ENCODE data around the gene UNC119B. TPM values are rescaled to one million over a fixed set of nuclear protein-coding genes. Genes with fewer than 3 reads are reported as not detected.
A peak's percentile ranks its signal among the peaks of the same experiment; 100 is the strongest.

Gene UNC119B
- total RNA-seq, 4 donors from 2014 or later, result 44.1 to 65.3 (median 61.6) TPM

- peaks cover 32 to 35% of the 10 kb centered on the region in 2 donors for H3K36me3 ChIP-seq
These were observed 16.4 kb upstream of the UNC119B start for GRCh38 chr12:120693848-120694247.

GRCh38 chr12:120696626-120697025 lies 13.6 kb upstream of the UNC119B start:
- intact Hi-C loops (cut with DNase I), result no loop called here
- Histone ChIP-seq H3K4me3 (replicated peaks in 1 of 3) (no peak overlapping the region), H3K9me3 (no peaks in the 10 kb centered on the region), H3K27me3 (no peaks in the 10 kb centered on the region), H3K27ac (peak overlapping the region; percentile 37 to 62 (median 60)), H3K36me3 (peaks cover 36 to 50% of the 10 kb centered on the region in 2 donors), H3K4me1 (peaks cover 9 to 39% of the 10 kb centered on the region in 2 donors)
- TF ChIP-seq POLR2A (IDR thresholded peaks at IDR 0.05) (no peak), CTCF (IDR thresholded peaks at IDR 0.05) (no peak)
- DNase-seq, result peak in 1 of 2 donors; percentile 82
- WGBS, 2 donors, result 55 to 79% methylated on average over 6 of the region's 6 CpGs

More at GRCh38 chr12:120693848-120694247, 16.4 kb upstream of the UNC119B start:
- intact Hi-C loops (cut with DNase I), result no loop called here
- Histone ChIP-seq H3K27ac (no peak overlapping the region), H3K4me1 (peaks cover 24 to 50% of the 10 kb centered on the region in 2 donors), H3K27me3 (no peaks in the 10 kb centered on the region), H3K9me3 (no peaks in the 10 kb centered on the region), H3K4me3 (replicated peaks in 1 of 3) (no peak overlapping the region)
- DNase-seq, result no peak
- 87 to 90% methylated on average over 4 of the region's 4 CpGs for WGBS, 2 donors
- TF ChIP-seq POLR2A (IDR thresholded peaks at IDR 0.05), result no peak
- TF ChIP-seq CTCF (IDR thresholded peaks at IDR 0.05), result no peak

GRCh38 chr12:120697344-120697743 lies 12.9 kb upstream of the UNC119B start:
- peaks cover 36 to 50% of the 10 kb centered on the region in 2 donors for H3K36me3 ChIP-seq
- H3K27ac ChIP-seq, result peak overlapping the region; percentile 26 to 62 (median 60)
- intact Hi-C loops (cut with DNase I), result no loop called here
- no peaks in the 10 kb centered on the region for H3K27me3 ChIP-seq
- H3K4me3 ChIP-seq (replicated peaks in 1 of 3), result no peak overlapping the region
- H3K9me3 ChIP-seq, result no peaks in the 10 kb centered on the region
- H3K4me1 ChIP-seq, result peaks cover 9 to 42% of the 10 kb centered on the region in 2 donors
- peak in 1 of 2 donors; percentile 30 for DNase-seq
- WGBS, 2 donors, result 83 to 84% methylated on average over 1 of the region's 1 CpG
- no peak for TF ChIP-seq POLR2A (IDR thresholded peaks at IDR 0.05)
- TF ChIP-seq CTCF (IDR thresholded peaks at IDR 0.05), result no peak

GRCh38 chr12:120698665-120699064 lies 11.6 kb upstream of the UNC119B start:
- no peaks in the 10 kb centered on the region for H3K9me3 ChIP-seq
- intact Hi-C loops (cut with DNase I), result no loop called here
- TF ChIP-seq POLR2A (IDR thresholded peaks at IDR 0.05) (no peak), CTCF (IDR thresholded peaks at IDR 0.05) (no peak)
- H3K27ac ChIP-seq, result peak overlapping the region in 2 of 3 donors; percentile 26 to 62
- no peak overlapping the region for H3K4me3 ChIP-seq (replicated peaks in 1 of 3)
- 81 to 87% methylated on average over 3 of the region's 3 CpGs for WGBS, 2 donors
- peaks cover 36 to 50% of the 10 kb centered on the region in 2 donors for H3K36me3 ChIP-seq
- no peaks in the 10 kb centered on the region for H3K27me3 ChIP-seq
- DNase-seq, result no peak
- peaks cover 21 to 55% of the 10 kb centered on the region in 2 donors for H3K4me1 ChIP-seq

- Histone ChIP-seq H3K4me1 (peaks cover 29 to 62% of the 10 kb centered on the region in 2 donors), H3K27me3 (no peaks in the 10 kb centered on the region), H3K27ac (peak overlapping the region in 2 of 3 donors; percentile 62 to 87), H3K36me3 (peaks cover 29 to 45% of the 10 kb centered on the region in 2 donors), H3K9me3 (no peaks in the 10 kb centered on the region), H3K4me3 (replicated peaks in 1 of 3) (no peak overlapping the region)
- TF ChIP-seq CTCF (IDR thresholded peaks at IDR 0.05) (no peak), POLR2A (IDR thresholded peaks at IDR 0.05) (no peak)
- DNase-seq, result no peak
- intact Hi-C loops (cut with DNase I), result no loop called here
- WGBS, 2 donors, result 96 to 97% methylated on average over 7 of the region's 7 CpGs
These were observed 10.7 kb upstream of the UNC119B start for GRCh38 chr12:120699553-120699952.
